CD14-positive monocyte (primary cell): Measurements from ENCODE around the gene CDYL2. TPM values are rescaled to one million over a fixed set of nuclear protein-coding genes. Genes with fewer than 3 reads are reported as not detected.

ENCODE experiments used
- DNase-seq, 3 donors: peaks; one replicate each; pipeline ENCODE4 v3.0.0-alpha.2; 2011 to 2022
- H2AFZ ChIP-seq: 2 replicates; pipeline ENCODE4 v1.6.0; 2012; ENCODE audit warnings: mild to moderate bottlenecking, low read depth, low read length, inconsistent platforms; ENCODE audit not compliant: insufficient read depth, poor library complexity, severe bottlenecking
- H3K27ac ChIP-seq, 2 donors: 1 replicate in 1 of 2; 2 replicates in 1 of 2; pipeline ENCODE4 v1.5.1; 2012 to 2013; ENCODE audit warnings: low read length in 2 of 2, control low read depth in 1 of 2, inconsistent platforms in 1 of 2, low read depth in 1 of 2, mild to moderate bottlenecking in 1 of 2
- H3K27me3 ChIP-seq, 2 donors: one replicate each; pipeline versions ENCODE4 v1.6.0 to v1.6.1; 2011 to 2013; ENCODE audit warnings: low read length in 2 of 2; ENCODE audit not compliant: control insufficient read depth in 2 of 2, insufficient read depth in 2 of 2
- H3K36me3 ChIP-seq, 2 donors: replicated peaks in 1 of 2; 1 replicate in 1 of 2; 2 replicates in 1 of 2; pipeline versions ENCODE4 v1.5.1 to v1.6.1; 2012 to 2013; ENCODE audit warnings: low read length in 2 of 2, control low read depth in 1 of 2, inconsistent platforms in 1 of 2, mild to moderate bottlenecking in 1 of 2; ENCODE audit not compliant: insufficient read depth in 2 of 2, control insufficient read depth in 1 of 2
- H3K4me1 ChIP-seq, 2 donors: 1 replicate in 1 of 2; 2 replicates in 1 of 2; pipeline versions ENCODE4 v1.5.1 to v1.6.1; 2012 to 2013; ENCODE audit warnings: low read length in 2 of 2, control low read depth in 1 of 2, inconsistent platforms in 1 of 2, mild to moderate bottlenecking in 1 of 2, moderate library complexity in 1 of 2; ENCODE audit not compliant: insufficient read depth in 2 of 2, control insufficient read depth in 1 of 2
- H3K4me2 ChIP-seq: replicated peaks from 2 replicates; pipeline ENCODE3; 2012; ENCODE audit warnings: low read length, moderate library complexity, mild to moderate bottlenecking; ENCODE audit not compliant: poor library complexity, severe bottlenecking; ENCODE audit errors: extremely low read depth
- H3K4me3 ChIP-seq, 3 experiments: fragments of 200-600 bp in 1 of 3; sonication (generic) in 1 of 3; replicated peaks in 1 of 3; 1 replicate in 2 of 3; 2 replicates in 1 of 3; pipeline ENCODE4 v1.5.1; 2011 to 2013; ENCODE audit warnings: low read length in 3 of 3, mild to moderate bottlenecking in 3 of 3, control low read depth in 2 of 3, low read depth in 2 of 3, inconsistent platforms in 1 of 3, moderate library complexity in 1 of 3
- H3K79me2 ChIP-seq: 2 replicates; pipeline ENCODE4 v1.6.0; 2012; ENCODE audit warnings: mild to moderate bottlenecking, control low read depth, inconsistent platforms, low read length, moderate library complexity; ENCODE audit not compliant: insufficient read depth
- H3K9ac ChIP-seq: 2 replicates; pipeline ENCODE4 v1.6.0; 2017; ENCODE audit warnings: low read length, mild to moderate bottlenecking; ENCODE audit not compliant: insufficient read depth, poor library complexity, severe bottlenecking
- H3K9me3 ChIP-seq, 2 donors: replicated peaks in 1 of 2; 1 replicate in 1 of 2; 2 replicates in 1 of 2; pipeline versions ENCODE4 v1.5.1 to v1.6.1; 2012 to 2013; ENCODE audit warnings: low read length in 2 of 2, control low read depth in 1 of 2; ENCODE audit not compliant: control insufficient read depth in 1 of 2, insufficient read depth in 1 of 2
- H4K20me1 ChIP-seq: 2 replicates; pipeline ENCODE4 v1.6.0; 2012; ENCODE audit warnings: mild to moderate bottlenecking, low read length, control low read depth, moderate library complexity; ENCODE audit not compliant: insufficient read depth
- H3K27ac Mint-ChIP-seq, 7 donors: one replicate each; pipeline ENCODE4 v1.8.0; 2020; ENCODE audit warnings: mild to moderate bottlenecking in 7 of 7, mixed read lengths in 7 of 7, moderate library complexity in 6 of 7, inconsistent platforms in 2 of 7
- H3K27me3 Mint-ChIP-seq, 3 donors: one replicate each; pipeline ENCODE4 v1.8.0; 2021 to 2022; ENCODE audit warnings: low read depth in 3 of 3, mild to moderate bottlenecking in 3 of 3, mixed read lengths in 3 of 3, moderate library complexity in 3 of 3, inconsistent platforms in 1 of 3
- H3K36me3 Mint-ChIP-seq, 2 donors: one replicate each; pipeline ENCODE4 v1.8.0; 2020; ENCODE audit warnings: mixed read lengths in 2 of 2, inconsistent platforms in 1 of 2, mild to moderate bottlenecking in 1 of 2
- H3K4me1 Mint-ChIP-seq: one replicate; pipeline ENCODE4 v1.8.0; 2020; ENCODE audit warnings: mild to moderate bottlenecking, mixed read lengths
- H3K4me3 Mint-ChIP-seq, 2 donors: one replicate each; pipeline ENCODE4 v1.8.0; 2020; ENCODE audit warnings: mild to moderate bottlenecking in 2 of 2, mixed read lengths in 2 of 2, moderate library complexity in 1 of 2
- H3K9me3 Mint-ChIP-seq, 7 donors: one replicate each; pipeline ENCODE4 v1.8.0; 2020 to 2022; ENCODE audit warnings: mixed read lengths in 7 of 7, mild to moderate bottlenecking in 6 of 7, moderate library complexity in 6 of 7, inconsistent platforms in 2 of 7
- CTCF ChIP-seq: fragments of 200-600 bp; IDR thresholded peaks from one replicate; pipeline ENCODE4 v1.8.0; 2022; ENCODE audit warnings: antibody characterized with exemption, mild to moderate bottlenecking
- WGBS: methylation state at CpG from one replicate; pipeline ENCODE4 v1.1.5; 2013; ENCODE audit warnings: missing lambda C conversion rate; ENCODE audit not compliant: insufficient coverage; 5-methylcytosine and 5-hydroxymethylcytosine counted together
- intact Hi-C, 2 donors: fragments of 100-400 bp; cut with micrococcal nuclease; formaldehyde crosslinking; loops; one replicate each; pipeline versions ENCODE4 v1.15.0 to v1.15.1; 2023
- polyA plus RNA-seq, 3 donors: library from polyadenylated mRNA; depleted of rRNA in 1 of 3; unstranded in 2 of 3; stranded (reverse) in 1 of 3; fragments of 300-500 nt in 2 of 3; fragments of >200 nt in 1 of 3; fragmentation: Illumina TruSeq in 2 of 3; gene quantifications; 1 replicate in 2 of 3; 2 replicates in 1 of 3; pipeline ENCODE4 v1.2.3, GENCODE V29; 2012 to 2021

The CDYL2 gene
- polyA plus RNA-seq, 3 donors = 0.42 to 2.6 (median 0.93) TPM

- peak; percentile 46 to 64 (median 48) for DNase-seq
Measured at GRCh38 chr16:80824623-80825364, 20.4 kb upstream of the CDYL2 start.

GRCh38 chr16:80819988-80820387 lies 15.6 kb upstream of the CDYL2 start:
- Histone ChIP-seq H3K9me3 (no peaks in the 10 kb centered on the region), H3K4me1 (no peaks in the 10 kb centered on the region), H4K20me1 (no peaks in the 10 kb centered on the region), H3K4me2 (no peak overlapping the region), H3K36me3 (no peaks in the 10 kb centered on the region), H3K27me3 (no peaks in the 10 kb centered on the region), H2AFZ (no peak overlapping the region), H3K27ac (no peak overlapping the region), H3K79me2 (no peaks in the 10 kb centered on the region), H3K9ac (no peak overlapping the region), H3K4me3 (no peak overlapping the region)
- no peak for TF ChIP-seq CTCF
- Mint-ChIP-seq H3K27ac (no peak overlapping the region), H3K9me3 (peaks cover 0 to 1% (median 0%) of the 10 kb centered on the region in 7 donors), H3K4me3 (no peak overlapping the region), H3K27me3 (peaks cover 0 to 1% (median 0%) of the 10 kb centered on the region in 3 donors), H3K4me1 (peaks cover 6% of the 10 kb centered on the region), H3K36me3 (no peaks in the 10 kb centered on the region)
- no peak for DNase-seq
- WGBS = no CpG with 5 or more reads among the region's 2 CpGs
- intact Hi-C loops = loop anchor here in 1 of 2 donors (10.0 kb wide), 1 partner anchor 155 kb away; no protein-coding TSS in a partner anchor

More at GRCh38 chr16:80824623-80825364, 20.4 kb upstream of the CDYL2 start:
- Histone ChIP-seq H3K36me3 (no peaks in the 10 kb centered on the region), H3K4me2 (no peak overlapping the region), H4K20me1 (no peaks in the 10 kb centered on the region), H3K9ac (no peak overlapping the region), H3K9me3 (no peaks in the 10 kb centered on the region), H2AFZ (no peak overlapping the region), H3K4me3 (no peak overlapping the region), H3K27me3 (no peaks in the 10 kb centered on the region), H3K4me1 (no peaks in the 10 kb centered on the region), H3K27ac (no peak overlapping the region), H3K79me2 (no peaks in the 10 kb centered on the region)
- no peaks in the 10 kb centered on the region for H3K4me1 Mint-ChIP-seq
- WGBS = no CpG with 5 or more reads among the region's 5 CpGs
- no peaks in the 10 kb centered on the region for H3K27me3 Mint-ChIP-seq
- no peak overlapping the region for H3K4me3 Mint-ChIP-seq
- intact Hi-C loops = loop anchor here in 1 of 2 donors (5.0 to 10.0 kb wide), 2 partner anchors 160 to 297 kb away; no protein-coding TSS in a partner anchor
- no peaks in the 10 kb centered on the region for H3K36me3 Mint-ChIP-seq
- TF ChIP-seq CTCF = peak; percentile 87
- H3K27ac Mint-ChIP-seq = no peak overlapping the region
- no peaks in the 10 kb centered on the region for H3K9me3 Mint-ChIP-seq
